GM12878 (cell line): ENCODE results near the gene DIAPH1. TPM values are rescaled to one million over a fixed set of nuclear protein-coding genes. Genes with fewer than 3 reads are reported as not detected.

Source experiments
- ATAC-seq: fragments of 200-7000 bp; cut with Tn5 transposase; 3 replicates; pipeline ENCODE4 v1.9.1; 2020; ENCODE audit warnings: mild to moderate bottlenecking, moderate library complexity
- BruUV-seq: library from RNA; stranded (reverse); fragments of 400-500 nt; replicated peaks from 2 replicates; lab custom pipeline; 2021; lab: Mats Ljungman, UMichigan
- CTCF ChIA-PET: fragments of 300-600 bp; sonication (Branson Sonifier 250); formaldehyde crosslinking; extraction: SDS; loops from one replicate; lab custom pipeline; 2021; ENCODE audit warnings: inconsistent platforms; lab: Yijun Ruan, JAX
- POLR2A ChIA-PET: fragments of 350-600 bp; formaldehyde crosslinking; extraction: SDS; loops from one replicate; lab custom pipeline; 2021; ENCODE audit warnings: inconsistent platforms; lab: Charles Lee
- RAD21 ChIA-PET: fragments of 300-600 bp; sonication (Branson Sonifier 250); formaldehyde crosslinking; loops from one replicate; lab custom pipeline; 2023; ENCODE audit warnings: antibody characterized with exemption; ENCODE audit not compliant: unreplicated experiment; lab: Charles Lee
- SMC1A ChIA-PET: fragments of 300-600 bp; sonication (Branson Sonifier 250); formaldehyde crosslinking; loops from one replicate; lab custom pipeline; 2023; ENCODE audit not compliant: unreplicated experiment, uncharacterized antibody; lab: Charles Lee
- DNase-seq: peaks from one replicate; pipeline ENCODE4 v3.0.0-alpha.2; 2011; ENCODE audit warnings: low read depth, low spot score
- FAIRE-seq: peaks from 3 replicates; lab custom pipeline; 2011; peaks lifted over from hg19 to GRCh38; lab: Jason Lieb, UNC
- H2AFZ ChIP-seq: 2 replicates; pipeline ENCODE4 v1.6.0; 2011; ENCODE audit warnings: low read depth, low read length, control low read depth; ENCODE audit not compliant: control insufficient read depth
- H3K27ac ChIP-seq: 2 replicates; pipeline ENCODE4 v1.5.1; 2011; ENCODE audit warnings: control low read depth; ENCODE audit not compliant: control insufficient read depth, insufficient read depth
- H3K27me3 ChIP-seq, 2 experiments: replicated peaks in 1 of 2; 2 replicates each; pipeline versions ENCODE4 v1.6.0 to v1.6.1; 2011; ENCODE audit warnings: low read length in 1 of 2; ENCODE audit not compliant: control insufficient read depth in 2 of 2, insufficient read depth in 2 of 2
- H3K36me3 ChIP-seq, 2 experiments: 2 replicates each; pipeline ENCODE4 v1.5.1; 2011; ENCODE audit warnings: low read length in 1 of 2; ENCODE audit not compliant: control insufficient read depth in 2 of 2, insufficient read depth in 2 of 2
- H3K4me1 ChIP-seq: 2 replicates; pipeline ENCODE4 v1.6.1; 2011; ENCODE audit warnings: mild to moderate bottlenecking, low read length, moderate library complexity, mixed read lengths; ENCODE audit not compliant: control insufficient read depth, insufficient read depth
- H3K4me2 ChIP-seq: 2 replicates; pipeline ENCODE4 v1.6.0; 2011; ENCODE audit warnings: control low read depth; ENCODE audit not compliant: control insufficient read depth, insufficient read depth
- H3K4me3 ChIP-seq: fragments of 200-600 bp; sonication (generic); 2 replicates; pipeline ENCODE4 v1.5.1; 2016
- H3K79me2 ChIP-seq: 2 replicates; pipeline ENCODE4 v1.6.0; 2011; ENCODE audit warnings: low read length; ENCODE audit not compliant: control insufficient read depth, insufficient read depth
- H3K9ac ChIP-seq: 2 replicates; pipeline ENCODE4 v1.8.0; 2011; ENCODE audit warnings: low read length, control low read depth, mixed read lengths; ENCODE audit not compliant: control insufficient read depth, insufficient read depth
- H3K9me3 ChIP-seq: replicated peaks from 3 replicates; pipeline ENCODE4 v1.5.1; 2011; ENCODE audit warnings: mild to moderate bottlenecking, low read length; ENCODE audit not compliant: control insufficient read depth, insufficient read depth
- H4K20me1 ChIP-seq: 2 replicates; pipeline ENCODE4 v1.6.0; 2011; ENCODE audit not compliant: control insufficient read depth, insufficient read depth
- CBFB ChIP-seq: IDR thresholded peaks from 2 replicates; pipeline ENCODE4 v1.6.1; 2016; ENCODE audit warnings: antibody characterized with exemption, low read depth
- CHD4 ChIP-seq: fragments of 200-600 bp; sonication (generic); IDR thresholded peaks from 2 replicates; pipeline ENCODE4 v1.6.1; 2016; ENCODE audit warnings: mild to moderate bottlenecking
- IKZF2 ChIP-seq, 2 experiments: fragments of 450-650 bp; IDR thresholded peaks; 2 replicates each; pipeline ENCODE4 v1.6.1; 2017; ENCODE audit warnings: mild to moderate bottlenecking in 2 of 2, moderate library complexity in 2 of 2
- IRF3 ChIP-seq: fragments of 450-650 bp; IDR thresholded peaks from 2 replicates; pipeline ENCODE4 v1.6.1; 2014; ENCODE audit warnings: mild to moderate bottlenecking
- MEF2A ChIP-seq: IDR thresholded peaks from 2 replicates; pipeline ENCODE4 v1.6.1; 2011; ENCODE audit warnings: low read depth, mild to moderate bottlenecking, low read length, moderate library complexity; ENCODE audit not compliant: insufficient read depth
- MXI1 ChIP-seq: fragments of 150-350 bp; IDR thresholded peaks from 2 replicates; pipeline ENCODE4 v1.6.1; 2011; ENCODE audit warnings: low read depth, mild to moderate bottlenecking, inconsistent platforms, low read length, improper control_type of control experiment
- RAD51 ChIP-seq: fragments of 450-650 bp; IDR thresholded peaks from 2 replicates; pipeline ENCODE4 v1.6.1; 2016; ENCODE audit warnings: moderate library complexity, mild to moderate bottlenecking, inconsistent platforms
- RCOR1 ChIP-seq: conservative IDR thresholded peaks from 2 replicates; pipeline ENCODE4 v1.6.1; 2012; ENCODE audit warnings: low read depth, low read length, improper control_type of control experiment
- SIN3A ChIP-seq: IDR thresholded peaks from 2 replicates; pipeline ENCODE4 v1.6.1; 2012; ENCODE audit warnings: low read depth, low read length, improper control_type of control experiment
- SIX5 ChIP-seq: IDR thresholded peaks from 2 replicates; pipeline ENCODE4 v1.6.1; 2011; ENCODE audit warnings: mild to moderate bottlenecking, low read depth, low read length, moderate library complexity; ENCODE audit not compliant: severe bottlenecking
- STAT1 ChIP-seq: fragments of 450-650 bp; conservative IDR thresholded peaks from 2 replicates; pipeline ENCODE4 v1.6.1; 2014; ENCODE audit warnings: antibody characterized with exemption, mild to moderate bottlenecking
- TBL1XR1 ChIP-seq: IDR thresholded peaks from 2 replicates; pipeline ENCODE4 v1.6.1; 2012; ENCODE audit warnings: low read depth, low read length, improper control_type of control experiment
- YY1 ChIP-seq: IDR thresholded peaks from 2 replicates; pipeline ENCODE4 v1.6.1; 2011; ENCODE audit warnings: low read depth, mild to moderate bottlenecking, low read length
- ZNF207 ChIP-seq: fragments of 450-650 bp; IDR thresholded peaks from 2 replicates; pipeline ENCODE4 v1.6.1; 2014; ENCODE audit warnings: antibody characterized with exemption, mild to moderate bottlenecking, borderline replicate concordance
- ZNF622 ChIP-seq: fragments of 450-650 bp; IDR thresholded peaks from 2 replicates; pipeline ENCODE4 v1.6.1; 2017; ENCODE audit warnings: mild to moderate bottlenecking, inconsistent platforms
- WGBS: methylation state at CpG from one replicate; pipeline ENCODE4 v1.1.6; 2016; ENCODE audit warnings: low lambda C conversion rate; ENCODE audit not compliant: insufficient replicate concordance, insufficient coverage; ENCODE audit errors: missing lambda C conversion rate; 5-methylcytosine and 5-hydroxymethylcytosine counted together
- in situ Hi-C: fragments of 300-500 bp; cut with MboI; formaldehyde crosslinking; loops from 9 replicates; pipeline ENCODE4 v1.14.3; 2018; ENCODE audit warnings: mixed read lengths
- intact Hi-C: fragments of 100-400 bp; cut with micrococcal nuclease; formaldehyde crosslinking; loops from one replicate; pipeline ENCODE4 v1.14.2; 2022; ENCODE audit not compliant: unreplicated experiment
- polyA plus RNA-seq, 11 experiments: library from polyadenylated mRNA; depleted of rRNA in 4 of 11; unstranded in 6 of 11; stranded (reverse) in 5 of 11; fragments of >200 nt; fragmentation: Nextera tagmentation in 4 of 11; fragmentation: Illumina TruSeq in 1 of 11; extraction: Ambion mirVana in 4 of 11; extraction: Trizol in 1 of 11; gene quantifications; 1 replicate in 1 of 11; 2 replicates in 10 of 11; pipeline versions ENCODE4 v1.2.1 to v1.2.3, GENCODE V29; 2011 to 2016; ENCODE audit warnings: inconsistent platforms in 2 of 11, missing spikeins in 2 of 11, low read depth in 1 of 11
- total RNA-seq, 4 experiments: library from RNA; depleted of rRNA in 3 of 4; stranded (reverse); fragments of >200 nt in 3 of 4; fragmentation: Illumina TruSeq in 1 of 4; extraction: Trizol in 1 of 4; gene quantifications; 2 replicates each; pipeline versions ENCODE4 v1.2.1 to v1.2.3, GENCODE V29; 2013 to 2021
- TF ChIP-seq, protein P1 (sequence below): fragments of 450-650 bp; IDR thresholded peaks from 2 replicates; pipeline ENCODE4 v1.6.1; 2016; ENCODE audit warnings: mild to moderate bottlenecking
- TF ChIP-seq, protein P2 (sequence below): fragments of 450-650 bp; IDR thresholded peaks from 2 replicates; pipeline ENCODE4 v1.6.1; 2017; ENCODE audit warnings: antibody characterized with exemption, mild to moderate bottlenecking, moderate library complexity

DIAPH1 gene
- total and polyA plus RNA-seq, 10 of the 15 experiments (the other 5 are each of a cell fraction or from before 2014, with no cell fraction given) = 37.8 to 168 (median 59.0) TPM

DNA sequence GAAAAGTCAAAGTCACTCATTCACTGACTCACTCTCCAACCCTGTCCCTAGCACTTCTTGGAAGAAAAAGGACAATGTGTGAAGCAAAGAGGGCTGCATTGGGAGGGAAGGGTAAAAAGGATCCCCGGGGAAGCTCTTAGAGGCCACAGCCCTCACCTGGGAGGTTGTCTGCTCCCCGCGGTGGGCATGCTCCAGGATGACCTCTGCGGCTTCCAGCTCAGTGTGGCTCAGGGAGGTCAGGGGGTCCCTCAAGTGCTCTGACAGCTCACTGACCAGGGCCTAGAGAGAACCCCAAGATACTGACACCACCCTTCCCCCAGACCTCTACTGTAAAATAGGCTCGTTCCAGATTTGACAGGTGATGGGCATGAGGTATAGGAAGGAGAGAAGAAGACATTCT, 28.4 kb upstream of the DIAPH1 start:
- ChIA-PET RAD21 (interaction anchor here (1.5 kb wide), 1 partner anchor 55 kb away, joined by 4 read pairs; no protein-coding TSS in a partner anchor), CTCF (interaction anchor here (1.2 to 1.5 kb wide), 3 partner anchors 11 to 55 kb away, joined by 3 to 5 read pairs (median 3); partner anchors contain the start of genes HDAC3 and RELL2), POLR2A (interaction anchor here (1.4 kb wide), 1 partner anchor 10 kb away, joined by 6 read pairs; the partner anchor contains the start of genes HDAC3 and RELL2), SMC1A (interaction anchor here (0.9 to 1.1 kb wide), 2 partner anchors 11 to 13 kb away, joined by 3 to 4 read pairs; partner anchors contain the start of genes HDAC3 and RELL2)
- H2AFZ ChIP-seq = no peak overlapping the region
- DNase-seq (no peak), FAIRE-seq (no peak), ATAC-seq (no peak)
- no peaks in the 10 kb centered on the region for H3K9me3 ChIP-seq
- no peak overlapping the region for H3K9ac ChIP-seq
- 80% methylated on average over 5 of the region's 5 CpGs for WGBS
- H3K27me3 ChIP-seq = no peaks in the 10 kb centered on the region
- H3K4me3 ChIP-seq = no peak overlapping the region
- no peaks in the 10 kb centered on the region for H4K20me1 ChIP-seq
- H3K4me2 ChIP-seq = no peak overlapping the region
- in situ Hi-C loops (no loop called here), intact Hi-C loops (no loop called here)
- no peaks in the 10 kb centered on the region for H3K79me2 ChIP-seq
- no TSS peak for BruUV-seq
- no peak overlapping the region for H3K27ac ChIP-seq
- H3K36me3 ChIP-seq = no peaks in the 10 kb centered on the region; a peak in 2 of 4 replicates
- peaks cover 8% of the 10 kb centered on the region for H3K4me1 ChIP-seq
- TF ChIP-seq RAD51 (no peak), YY1 (no peak), TBL1XR1 (no peak), IRF3 (no peak), MXI1 (no peak), IKZF2 (IDR thresholded peaks at IDR 0.05) (no peak), SIX5 (no peak), STAT1 (no peak), RCOR1 (no peak), CBFB (no peak), SIN3A (no peak), CHD4 (no peak), ZNF207 (no peak), MEF2A (no peak), ZNF622 (no peak)
- TF ChIP-seq, protein P1, sequence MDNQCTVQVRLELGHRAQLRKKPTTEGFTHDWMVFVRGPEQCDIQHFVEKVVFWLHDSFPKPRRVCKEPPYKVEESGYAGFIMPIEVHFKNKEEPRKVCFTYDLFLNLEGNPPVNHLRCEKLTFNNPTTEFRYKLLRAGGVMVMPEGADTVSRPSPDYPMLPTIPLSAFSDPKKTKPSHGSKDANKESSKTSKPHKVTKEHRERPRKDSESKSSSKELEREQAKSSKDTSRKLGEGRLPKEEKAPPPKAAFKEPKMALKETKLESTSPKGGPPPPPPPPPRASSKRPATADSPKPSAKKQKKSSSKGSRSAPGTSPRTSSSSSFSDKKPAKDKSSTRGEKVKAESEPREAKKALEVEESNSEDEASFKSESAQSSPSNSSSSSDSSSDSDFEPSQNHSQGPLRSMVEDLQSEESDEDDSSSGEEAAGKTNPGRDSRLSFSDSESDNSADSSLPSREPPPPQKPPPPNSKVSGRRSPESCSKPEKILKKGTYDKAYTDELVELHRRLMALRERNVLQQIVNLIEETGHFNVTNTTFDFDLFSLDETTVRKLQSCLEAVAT = no peak
- TF ChIP-seq, protein P2, sequence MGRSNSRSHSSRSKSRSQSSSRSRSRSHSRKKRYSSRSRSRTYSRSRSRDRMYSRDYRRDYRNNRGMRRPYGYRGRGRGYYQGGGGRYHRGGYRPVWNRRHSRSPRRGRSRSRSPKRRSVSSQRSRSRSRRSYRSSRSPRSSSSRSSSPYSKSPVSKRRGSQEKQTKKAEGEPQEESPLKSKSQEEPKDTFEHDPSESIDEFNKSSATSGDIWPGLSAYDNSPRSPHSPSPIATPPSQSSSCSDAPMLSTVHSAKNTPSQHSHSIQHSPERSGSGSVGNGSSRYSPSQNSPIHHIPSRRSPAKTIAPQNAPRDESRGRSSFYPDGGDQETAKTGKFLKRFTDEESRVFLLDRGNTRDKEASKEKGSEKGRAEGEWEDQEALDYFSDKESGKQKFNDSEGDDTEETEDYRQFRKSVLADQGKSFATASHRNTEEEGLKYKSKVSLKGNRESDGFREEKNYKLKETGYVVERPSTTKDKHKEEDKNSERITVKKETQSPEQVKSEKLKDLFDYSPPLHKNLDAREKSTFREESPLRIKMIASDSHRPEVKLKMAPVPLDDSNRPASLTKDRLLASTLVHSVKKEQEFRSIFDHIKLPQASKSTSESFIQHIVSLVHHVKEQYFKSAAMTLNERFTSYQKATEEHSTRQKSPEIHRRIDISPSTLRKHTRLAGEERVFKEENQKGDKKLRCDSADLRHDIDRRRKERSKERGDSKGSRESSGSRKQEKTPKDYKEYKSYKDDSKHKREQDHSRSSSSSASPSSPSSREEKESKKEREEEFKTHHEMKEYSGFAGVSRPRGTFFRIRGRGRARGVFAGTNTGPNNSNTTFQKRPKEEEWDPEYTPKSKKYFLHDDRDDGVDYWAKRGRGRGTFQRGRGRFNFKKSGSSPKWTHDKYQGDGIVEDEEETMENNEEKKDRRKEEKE = no peak
